Right atrium auricular region (tissue), 2 donors: ENCODE measurements around the gene KLF13. TPM values are rescaled to one million over a fixed set of nuclear protein-coding genes. Genes with fewer than 3 reads are reported as not detected.

Experiments used
- DNase-seq: peaks from one replicate; pipeline ENCODE4 v3.0.0-alpha.2; 2019; ENCODE audit warnings: low spot score
- H3K27ac ChIP-seq, 2 donors: fragments of 200-600 bp; sonication (generic); 1 replicate in 1 of 2; 2 replicates in 1 of 2; pipeline ENCODE4 v1.5.1; 2016 to 2019
- H3K27me3 ChIP-seq, 2 donors: fragments of 200-600 bp; sonication (generic); one replicate each; pipeline versions ENCODE4 v1.5.1 to v1.6.0; 2017 to 2019
- H3K36me3 ChIP-seq: fragments of 200-600 bp; sonication (generic); one replicate; pipeline ENCODE4 v1.5.1; 2016
- H3K4me1 ChIP-seq, 2 donors: fragments of 200-600 bp; sonication (generic); one replicate each; pipeline versions ENCODE4 v1.5.1 to v1.6.0; 2017 to 2019
- H3K4me3 ChIP-seq, 2 donors: fragments of 200-600 bp; sonication (generic); 1 replicate in 1 of 2; 2 replicates in 1 of 2; pipeline ENCODE4 v1.5.1; 2017 to 2019; ENCODE audit warnings: mild to moderate bottlenecking in 1 of 2, moderate library complexity in 1 of 2
- H3K9me3 ChIP-seq, 2 donors: fragments of 200-600 bp; sonication (generic); one replicate each; pipeline ENCODE4 v1.5.1; 2019
- CTCF ChIP-seq, 2 donors: fragments of 200-600 bp; sonication (generic); IDR thresholded peaks; one replicate each; pipeline ENCODE4 v1.5.1; 2019; ENCODE audit warnings: antibody characterized with exemption in 2 of 2
- total RNA-seq, 2 donors: library from RNA; depleted of rRNA; stranded (reverse); fragments of >200 nt; gene quantifications; one replicate each; pipeline ENCODE4 v1.1.0, GENCODE V29; 2016

KLF13 gene
- total RNA-seq, 2 donors from 2014 or later, result 52.8 to 54.6 TPM

GRCh38 chr15:31317017-31317416 is 9.6 kb upstream of the KLF13 start:
- H3K27ac ChIP-seq, result no peak overlapping the region
- no peaks in the 10 kb centered on the region for H3K36me3 ChIP-seq
- no peaks in the 10 kb centered on the region for H3K4me1 ChIP-seq
- DNase-seq, result no peak
- no peak for TF ChIP-seq CTCF (IDR thresholded peaks at IDR 0.05)
- no peaks in the 10 kb centered on the region for H3K27me3 ChIP-seq
- H3K4me3 ChIP-seq, result no peak overlapping the region
- peaks cover 0 to 13% of the 10 kb centered on the region in 2 donors for H3K9me3 ChIP-seq

GRCh38 chr15:31317421-31318327 is 9.0 kb upstream of the KLF13 start:
- H3K4me1 ChIP-seq, result no peaks in the 10 kb centered on the region
- DNase-seq, result no peak
- H3K27me3 ChIP-seq, result no peaks in the 10 kb centered on the region
- H3K4me3 ChIP-seq, result no peak overlapping the region
- TF ChIP-seq CTCF (IDR thresholded peaks at IDR 0.05), result no peak
- H3K9me3 ChIP-seq, result peaks cover 0 to 13% of the 10 kb centered on the region in 2 donors
- no peaks in the 10 kb centered on the region for H3K36me3 ChIP-seq
- no peak overlapping the region for H3K27ac ChIP-seq

GRCh38 chr15:31318429-31318828 is 8.2 kb upstream of the KLF13 start:
- Histone ChIP-seq H3K27ac (no peak overlapping the region), H3K36me3 (no peaks in the 10 kb centered on the region), H3K27me3 (no peaks in the 10 kb centered on the region), H3K4me1 (peaks cover 0 to under 1% of the 10 kb centered on the region in 2 donors), H3K4me3 (no peak overlapping the region), H3K9me3 (peaks cover 0 to 7% of the 10 kb centered on the region in 2 donors)
- no peak for TF ChIP-seq CTCF (IDR thresholded peaks at IDR 0.05)
- no peak for DNase-seq

- Histone ChIP-seq H3K4me1 (peaks cover 0 to 16% of the 10 kb centered on the region in 2 donors), H3K27ac (no peak overlapping the region), H3K27me3 (no peaks in the 10 kb centered on the region), H3K36me3 (no peaks in the 10 kb centered on the region), H3K9me3 (no peaks in the 10 kb centered on the region), H3K4me3 (no peak overlapping the region)
- TF ChIP-seq CTCF (IDR thresholded peaks at IDR 0.05), result no peak
- DNase-seq, result no peak
Observed at GRCh38 chr15:31320022-31320421, 6.6 kb upstream of the KLF13 start.

GRCh38 chr15:31321418-31321817 is 5.2 kb upstream of the KLF13 start:
- H3K27ac ChIP-seq, result no peak overlapping the region
- TF ChIP-seq CTCF (IDR thresholded peaks at IDR 0.05), result no peak
- DNase-seq, result no peak
- no peak overlapping the region for H3K4me3 ChIP-seq
- H3K9me3 ChIP-seq, result no peaks in the 10 kb centered on the region
- H3K4me1 ChIP-seq, result peaks cover 0 to 21% of the 10 kb centered on the region in 2 donors
- no peaks in the 10 kb centered on the region for H3K36me3 ChIP-seq
- no peaks in the 10 kb centered on the region for H3K27me3 ChIP-seq
